Subcutaneous adipose tissue (tissue), 4 donors: Measurements from ENCODE around the gene TMEM87B. TPM values are rescaled to one million over a fixed set of nuclear protein-coding genes. Genes with fewer than 3 reads are reported as not detected.

Experiments used
- CTCF ChIP-seq: fragments of 450-650 bp; IDR thresholded peaks from one replicate; pipeline ENCODE4 v1.5.1; 2016; ENCODE audit warnings: low read depth, mild to moderate bottlenecking, control low read depth, antibody characterized with exemption, moderate library complexity
- total RNA-seq, 4 donors: library from RNA; depleted of rRNA; stranded (reverse); fragments of >200 nt; gene quantifications; one replicate each; pipeline ENCODE4 v1.1.0, GENCODE V29; 2016

Gene TMEM87B
- total RNA-seq, 4 donors from 2014 or later = 13.6 to 27.5 (median 20.6) TPM

GRCh38 chr2:112118148-112118547 is 63.1 kb downstream of the TMEM87B start:
- no peak for TF ChIP-seq CTCF

GRCh38 chr2:112121682-112122254 is 66.7 kb downstream of the TMEM87B start:
- no peak for TF ChIP-seq CTCF

GRCh38 chr2:112129060-112129459 is 74.0 kb downstream of the TMEM87B start:
- TF ChIP-seq CTCF = no peak

- no peak for TF ChIP-seq CTCF
Observed at GRCh38 chr2:112133344-112133743, 78.3 kb downstream of the TMEM87B start.

- no peak for TF ChIP-seq CTCF
Observed at GRCh38 chr2:112134120-112134519, 79.1 kb downstream of the TMEM87B start.

- no peak for TF ChIP-seq CTCF
Observed at GRCh38 chr2:112136096-112136495, 81.0 kb downstream of the TMEM87B start.

GRCh38 chr2:112137516-112138158 is 82.6 kb downstream of the TMEM87B start:
- TF ChIP-seq CTCF = no peak
